Effector memory CD4-positive, alpha-beta T cell (primary cell): ENCODE results near the gene MAGEA1.
"Not testable (repeated sequence)": the region's sequence is repeated elsewhere in the genome, so short reads cannot be mapped to it uniquely, and the experiment has no call there.

ENCODE experiments used
- DNase-seq, 3 donors: peaks; one replicate each; pipeline ENCODE4 v3.0.0-alpha.2; 2020
- H3K27ac ChIP-seq: 2 replicates; pipeline ENCODE4 v1.7.0; 2013; ENCODE audit warnings: mild to moderate bottlenecking, low read length, moderate library complexity; ENCODE audit not compliant: insufficient read depth, poor library complexity, severe bottlenecking
- H3K27me3 ChIP-seq: replicated peaks from 2 replicates; pipeline ENCODE4 v1.7.0; 2013; ENCODE audit warnings: mild to moderate bottlenecking, low read length; ENCODE audit not compliant: insufficient read depth, control insufficient read depth, poor library complexity, severe bottlenecking
- H3K36me3 ChIP-seq: 2 replicates; pipeline ENCODE4 v1.7.0; 2013; ENCODE audit warnings: mild to moderate bottlenecking, low read length, moderate library complexity; ENCODE audit not compliant: control insufficient read depth, insufficient read depth
- H3K4me1 ChIP-seq: 2 replicates; pipeline ENCODE4 v1.7.0; 2013; ENCODE audit warnings: low read length, mild to moderate bottlenecking; ENCODE audit not compliant: control insufficient read depth, insufficient read depth, poor library complexity, severe bottlenecking
- H3K4me3 ChIP-seq: 2 replicates; pipeline ENCODE4 v1.7.0; 2013; ENCODE audit warnings: low read length, low read depth, mild to moderate bottlenecking; ENCODE audit not compliant: insufficient read depth, poor library complexity, severe bottlenecking
- H3K9me3 ChIP-seq: 2 replicates; pipeline ENCODE4 v1.7.0; 2013; ENCODE audit warnings: mild to moderate bottlenecking, low read length, moderate library complexity; ENCODE audit not compliant: control insufficient read depth
- total RNA-seq, 3 donors: gene quantifications; one replicate each; lab custom pipeline; 2026; lab: John Stamatoyannopoulos, UW

The MAGEA1 gene
- total RNA-seq: 0 reads per million in 3 donors

GRCh38 chrX:153179131-153179530 lies at the start of gene MAGEA1:
Gene MAGEA1 (plus strand): TSS chrX:153179284. CDS start chrX:153182390, 3,106 bp downstream.
- Histone ChIP-seq H3K4me1 (no peaks in the 10 kb centered on the region), H3K27ac (no peak within 1 kb of the TSS), H3K27me3 (no peaks in the 10 kb centered on the region), H3K9me3 (no peaks in the 10 kb centered on the region), H3K4me3 (no peak within 1 kb of the TSS), H3K36me3 (no peaks in the 10 kb centered on the region)
- DNase-seq: no peak

GRCh38 chrX:153132924-153133323 lies 46.2 kb upstream of the MAGEA1 start:
- not testable (repeated sequence) for DNase-seq, H3K9me3 ChIP-seq, H3K4me3 ChIP-seq, H3K27ac ChIP-seq, H3K36me3 ChIP-seq, H3K27me3 ChIP-seq, H3K4me1 ChIP-seq

- H3K27me3 ChIP-seq, H3K4me3 ChIP-seq, H3K27ac ChIP-seq, H3K4me1 ChIP-seq, H3K9me3 ChIP-seq, H3K36me3 ChIP-seq, DNase-seq: not testable (repeated sequence)
Observed at GRCh38 chrX:153139074-153139473, 40.0 kb upstream of the MAGEA1 start.

- H3K27ac ChIP-seq, H3K36me3 ChIP-seq, DNase-seq, H3K4me3 ChIP-seq, H3K4me1 ChIP-seq, H3K27me3 ChIP-seq, H3K9me3 ChIP-seq: not testable (repeated sequence)
Observed at GRCh38 chrX:153146288-153146687, 32.8 kb upstream of the MAGEA1 start.

GRCh38 chrX:153153516-153153915 lies 25.6 kb upstream of the MAGEA1 start:
- no peaks in the 10 kb centered on the region for H3K27me3 ChIP-seq
- H3K27ac ChIP-seq: no peak overlapping the region
- H3K36me3 ChIP-seq: no peaks in the 10 kb centered on the region
- DNase-seq: no peak
- no peaks in the 10 kb centered on the region for H3K4me1 ChIP-seq
- no peak overlapping the region for H3K4me3 ChIP-seq
- no peaks in the 10 kb centered on the region for H3K9me3 ChIP-seq

- Histone ChIP-seq H3K27me3 (no peaks in the 10 kb centered on the region), H3K36me3 (no peaks in the 10 kb centered on the region), H3K27ac (no peak overlapping the region), H3K4me3 (no peak overlapping the region), H3K9me3 (no peaks in the 10 kb centered on the region), H3K4me1 (no peaks in the 10 kb centered on the region)
- no peak for DNase-seq
Observed at GRCh38 chrX:153157450-153157849, 21.6 kb upstream of the MAGEA1 start.

- Histone ChIP-seq H3K4me3 (no peak overlapping the region), H3K36me3 (no peaks in the 10 kb centered on the region), H3K27me3 (no peaks in the 10 kb centered on the region), H3K9me3 (no peaks in the 10 kb centered on the region), H3K27ac (no peak overlapping the region), H3K4me1 (no peaks in the 10 kb centered on the region)
- DNase-seq: no peak
Observed at GRCh38 chrX:153158319-153158718, 20.8 kb upstream of the MAGEA1 start.

- Histone ChIP-seq H3K27me3 (no peaks in the 10 kb centered on the region), H3K4me1 (no peaks in the 10 kb centered on the region), H3K9me3 (no peaks in the 10 kb centered on the region), H3K36me3 (no peaks in the 10 kb centered on the region), H3K4me3 (no peak overlapping the region), H3K27ac (no peak overlapping the region)
- DNase-seq: no peak
Observed at GRCh38 chrX:153161952-153162351, 17.1 kb upstream of the MAGEA1 start.

- H3K4me3 ChIP-seq: no peak overlapping the region
- H3K27me3 ChIP-seq: no peaks in the 10 kb centered on the region
- no peak overlapping the region for H3K27ac ChIP-seq
- DNase-seq: no peak
- H3K4me1 ChIP-seq: no peaks in the 10 kb centered on the region
- no peaks in the 10 kb centered on the region for H3K9me3 ChIP-seq
- H3K36me3 ChIP-seq: no peaks in the 10 kb centered on the region
Observed at GRCh38 chrX:153164733-153165132, 14.4 kb upstream of the MAGEA1 start.

- not testable (repeated sequence) for H3K4me1 ChIP-seq, H3K36me3 ChIP-seq, DNase-seq, H3K4me3 ChIP-seq, H3K27me3 ChIP-seq, H3K9me3 ChIP-seq, H3K27ac ChIP-seq
Observed at GRCh38 chrX:153168423-153168822, 10.7 kb upstream of the MAGEA1 start.

GRCh38 chrX:153181822-153182221 lies 2.7 kb downstream of the MAGEA1 start:
- H3K27ac ChIP-seq: no peak overlapping the region
- no peaks in the 10 kb centered on the region for H3K9me3 ChIP-seq
- H3K36me3 ChIP-seq: no peaks in the 10 kb centered on the region

More at GRCh38 chrX:153181822-153182221, 2.7 kb downstream of the MAGEA1 start:
- H3K27me3 ChIP-seq: no peaks in the 10 kb centered on the region
- DNase-seq: no peak
- no peak overlapping the region for H3K4me3 ChIP-seq
- no peaks in the 10 kb centered on the region for H3K4me1 ChIP-seq
